ENCODE data around the gene MUCL3. TPM values are rescaled to one million over a fixed set of nuclear protein-coding genes. Genes with fewer than 3 reads are reported as not detected.

The MUCL3 gene
- polyA plus RNA-seq, 1 of the 3 experiments (the other 2 are of a cell fraction) = not detected

DNA sequence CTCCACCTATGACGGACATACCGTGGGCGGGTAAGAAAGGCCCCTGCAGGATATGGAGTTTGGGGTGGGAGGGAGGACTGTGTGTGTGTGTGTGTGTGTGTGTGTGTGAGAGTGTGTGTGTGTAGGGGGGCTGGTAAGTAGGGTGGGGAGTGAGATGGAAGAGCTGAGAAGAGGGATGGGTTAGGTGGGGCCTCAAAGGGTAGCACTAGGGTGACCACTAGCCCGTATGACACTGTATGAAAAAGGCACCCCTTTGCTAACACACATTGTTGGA is 49.4 kb upstream of the MUCL3 start:
- peaks cover 13 to 19% of the 10 kb centered on the region in 2 experiments; a peak in 3 of 4 replicates for H3K4me1 ChIP-seq (ENCODE audit: control insufficient read depth in 1 of 2, insufficient read depth in 2 of 2, low read depth in 1 of 2, low read length in 1 of 2)
- peaks cover 10 to 49% of the 10 kb centered on the region in 2 experiments for H3K36me3 ChIP-seq (replicated peaks in 1 of 2; ENCODE audit: control insufficient read depth in 1 of 2, insufficient read depth in 2 of 2, low read length in 1 of 2)
- no peak overlapping the region for H3K27ac ChIP-seq (ENCODE audit: low read depth in 2 of 2, low read length in 1 of 2)
- no peak overlapping the region for H3K4me2 ChIP-seq
- H3K79me2 ChIP-seq (ENCODE audit: insufficient read depth) = peaks cover 44% of the 10 kb centered on the region
- no peak overlapping the region for H2AFZ ChIP-seq (ENCODE audit: low read depth)
- ChIA-PET POLR2A (no interaction called here), CTCF (interaction anchor here (0.9 to 2.4 kb wide), 2 partner anchors 63 to 196 kb away, joined by 3 to 11 read pairs; no protein-coding TSS in a partner anchor)
- no peaks in the 10 kb centered on the region for H3K9me2 ChIP-seq
- H3K27me3 ChIP-seq (ENCODE audit: insufficient read depth) = no peaks in the 10 kb centered on the region
- no peaks in the 10 kb centered on the region for H4K20me1 ChIP-seq (ENCODE audit: insufficient read depth)
- peaks cover 16% of the 10 kb centered on the region for H3F3A ChIP-seq (replicated peaks; ENCODE audit: insufficient read depth)
- 96% methylated on average over 4 of the region's 4 CpGs for WGBS (ENCODE audit: low lambda C conversion rate)
- no peak overlapping the region for H3K9ac ChIP-seq
- no peak overlapping the region for H3K4me3 ChIP-seq (ENCODE audit: low read depth in 2 of 2, low read length in 1 of 2)
- no peaks in the 10 kb centered on the region for H3K9me3 ChIP-seq
- no peak for TF ChIP-seq TAF1 (IDR thresholded peaks at IDR 0.05; ENCODE audit: borderline replicate concordance, low read depth, low read length)
- no peak for TF ChIP-seq TCF12 (IDR thresholded peaks at IDR 0.05)
- TF ChIP-seq NFIC (IDR thresholded peaks at IDR 0.05; ENCODE audit: borderline replicate concordance) = no peak
- no peak for TF ChIP-seq RFX5 (IDR thresholded peaks at IDR 0.05; ENCODE audit: low read length)
- TF ChIP-seq RCOR1 (IDR thresholded peaks at IDR 0.05; ENCODE audit: low read length) = no peak
- TF ChIP-seq MXI1 (IDR thresholded peaks at IDR 0.05; ENCODE audit: low read depth, low read length) = no peak
- TF ChIP-seq, protein P1, sequence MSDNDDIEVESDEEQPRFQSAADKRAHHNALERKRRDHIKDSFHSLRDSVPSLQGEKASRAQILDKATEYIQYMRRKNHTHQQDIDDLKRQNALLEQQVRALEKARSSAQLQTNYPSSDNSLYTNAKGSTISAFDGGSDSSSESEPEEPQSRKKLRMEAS (IDR thresholded peaks at IDR 0.05; ENCODE audit: low read depth) = no peak
- no peak for TF ChIP-seq EP300 (IDR thresholded peaks at IDR 0.05; ENCODE audit: borderline replicate concordance in 1 of 2, low read depth in 1 of 2, low read length in 1 of 2)
- TF ChIP-seq GATA2 (CRISPR knock-in tag; IDR thresholded peaks at IDR 0.05) = no peak
- TF ChIP-seq FOSL2 (IDR thresholded peaks at IDR 0.05; ENCODE audit: borderline replicate concordance, low read depth) = no peak
- TF ChIP-seq, protein P2, sequence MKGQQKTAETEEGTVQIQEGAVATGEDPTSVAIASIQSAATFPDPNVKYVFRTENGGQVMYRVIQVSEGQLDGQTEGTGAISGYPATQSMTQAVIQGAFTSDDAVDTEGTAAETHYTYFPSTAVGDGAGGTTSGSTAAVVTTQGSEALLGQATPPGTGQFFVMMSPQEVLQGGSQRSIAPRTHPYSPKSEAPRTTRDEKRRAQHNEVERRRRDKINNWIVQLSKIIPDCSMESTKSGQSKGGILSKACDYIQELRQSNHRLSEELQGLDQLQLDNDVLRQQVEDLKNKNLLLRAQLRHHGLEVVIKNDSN (IDR thresholded peaks at IDR 0.05; ENCODE audit: borderline replicate concordance, low read depth) = no peak
- no peak for TF ChIP-seq FOXJ3 (CRISPR knock-in tag; IDR thresholded peaks at IDR 0.05)
- TF ChIP-seq SIN3A (IDR thresholded peaks at IDR 0.05; ENCODE audit: borderline replicate concordance, low read depth, low read length) = no peak
- no peak for TF ChIP-seq JUND (IDR thresholded peaks at IDR 0.05)
- TF ChIP-seq YY1 (IDR thresholded peaks at IDR 0.05; ENCODE audit: low read depth) = no peak
- no peak for TF ChIP-seq CHD2 (IDR thresholded peaks at IDR 0.05; ENCODE audit: low read length, partially characterized antibody)
- TF ChIP-seq, protein P3, sequence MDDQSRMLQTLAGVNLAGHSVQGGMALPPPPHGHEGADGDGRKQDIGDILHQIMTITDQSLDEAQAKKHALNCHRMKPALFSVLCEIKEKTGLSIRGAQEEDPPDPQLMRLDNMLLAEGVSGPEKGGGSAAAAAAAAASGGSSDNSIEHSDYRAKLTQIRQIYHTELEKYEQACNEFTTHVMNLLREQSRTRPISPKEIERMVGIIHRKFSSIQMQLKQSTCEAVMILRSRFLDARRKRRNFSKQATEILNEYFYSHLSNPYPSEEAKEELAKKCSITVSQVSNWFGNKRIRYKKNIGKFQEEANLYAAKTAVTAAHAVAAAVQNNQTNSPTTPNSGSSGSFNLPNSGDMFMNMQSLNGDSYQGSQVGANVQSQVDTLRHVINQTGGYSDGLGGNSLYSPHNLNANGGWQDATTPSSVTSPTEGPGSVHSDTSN (IDR thresholded peaks at IDR 0.05) = no peak
- TF ChIP-seq, protein P4, sequence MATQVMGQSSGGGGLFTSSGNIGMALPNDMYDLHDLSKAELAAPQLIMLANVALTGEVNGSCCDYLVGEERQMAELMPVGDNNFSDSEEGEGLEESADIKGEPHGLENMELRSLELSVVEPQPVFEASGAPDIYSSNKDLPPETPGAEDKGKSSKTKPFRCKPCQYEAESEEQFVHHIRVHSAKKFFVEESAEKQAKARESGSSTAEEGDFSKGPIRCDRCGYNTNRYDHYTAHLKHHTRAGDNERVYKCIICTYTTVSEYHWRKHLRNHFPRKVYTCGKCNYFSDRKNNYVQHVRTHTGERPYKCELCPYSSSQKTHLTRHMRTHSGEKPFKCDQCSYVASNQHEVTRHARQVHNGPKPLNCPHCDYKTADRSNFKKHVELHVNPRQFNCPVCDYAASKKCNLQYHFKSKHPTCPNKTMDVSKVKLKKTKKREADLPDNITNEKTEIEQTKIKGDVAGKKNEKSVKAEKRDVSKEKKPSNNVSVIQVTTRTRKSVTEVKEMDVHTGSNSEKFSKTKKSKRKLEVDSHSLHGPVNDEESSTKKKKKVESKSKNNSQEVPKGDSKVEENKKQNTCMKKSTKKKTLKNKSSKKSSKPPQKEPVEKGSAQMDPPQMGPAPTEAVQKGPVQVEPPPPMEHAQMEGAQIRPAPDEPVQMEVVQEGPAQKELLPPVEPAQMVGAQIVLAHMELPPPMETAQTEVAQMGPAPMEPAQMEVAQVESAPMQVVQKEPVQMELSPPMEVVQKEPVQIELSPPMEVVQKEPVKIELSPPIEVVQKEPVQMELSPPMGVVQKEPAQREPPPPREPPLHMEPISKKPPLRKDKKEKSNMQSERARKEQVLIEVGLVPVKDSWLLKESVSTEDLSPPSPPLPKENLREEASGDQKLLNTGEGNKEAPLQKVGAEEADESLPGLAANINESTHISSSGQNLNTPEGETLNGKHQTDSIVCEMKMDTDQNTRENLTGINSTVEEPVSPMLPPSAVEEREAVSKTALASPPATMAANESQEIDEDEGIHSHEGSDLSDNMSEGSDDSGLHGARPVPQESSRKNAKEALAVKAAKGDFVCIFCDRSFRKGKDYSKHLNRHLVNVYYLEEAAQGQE (IDR thresholded peaks at IDR 0.05; ENCODE audit: low read depth, low read length) = no peak
- no peak for DNase-seq
